CD14-positive monocyte (primary cell): ENCODE data around the gene VTI1A. TPM values are rescaled to one million over a fixed set of nuclear protein-coding genes. Genes with fewer than 3 reads are reported as not detected.

Experiments
- DNase-seq, 3 donors: peaks; one replicate each; pipeline ENCODE4 v3.0.0-alpha.2; 2011 to 2022
- H2AFZ ChIP-seq: 2 replicates; pipeline ENCODE4 v1.6.0; 2012; ENCODE audit warnings: mild to moderate bottlenecking, low read depth, low read length, inconsistent platforms; ENCODE audit not compliant: insufficient read depth, poor library complexity, severe bottlenecking
- H3K27ac ChIP-seq, 2 donors: 1 replicate in 1 of 2; 2 replicates in 1 of 2; pipeline ENCODE4 v1.5.1; 2012 to 2013; ENCODE audit warnings: low read length in 2 of 2, control low read depth in 1 of 2, inconsistent platforms in 1 of 2, low read depth in 1 of 2, mild to moderate bottlenecking in 1 of 2
- H3K27me3 ChIP-seq, 2 donors: one replicate each; pipeline versions ENCODE4 v1.6.0 to v1.6.1; 2011 to 2013; ENCODE audit warnings: low read length in 2 of 2; ENCODE audit not compliant: control insufficient read depth in 2 of 2, insufficient read depth in 2 of 2
- H3K36me3 ChIP-seq, 2 donors: replicated peaks in 1 of 2; 1 replicate in 1 of 2; 2 replicates in 1 of 2; pipeline versions ENCODE4 v1.5.1 to v1.6.1; 2012 to 2013; ENCODE audit warnings: low read length in 2 of 2, control low read depth in 1 of 2, inconsistent platforms in 1 of 2, mild to moderate bottlenecking in 1 of 2; ENCODE audit not compliant: insufficient read depth in 2 of 2, control insufficient read depth in 1 of 2
- H3K4me1 ChIP-seq, 2 donors: 1 replicate in 1 of 2; 2 replicates in 1 of 2; pipeline versions ENCODE4 v1.5.1 to v1.6.1; 2012 to 2013; ENCODE audit warnings: low read length in 2 of 2, control low read depth in 1 of 2, inconsistent platforms in 1 of 2, mild to moderate bottlenecking in 1 of 2, moderate library complexity in 1 of 2; ENCODE audit not compliant: insufficient read depth in 2 of 2, control insufficient read depth in 1 of 2
- H3K4me2 ChIP-seq: replicated peaks from 2 replicates; pipeline ENCODE3; 2012; ENCODE audit warnings: low read length, moderate library complexity, mild to moderate bottlenecking; ENCODE audit not compliant: poor library complexity, severe bottlenecking; ENCODE audit errors: extremely low read depth
- H3K4me3 ChIP-seq, 3 experiments: fragments of 200-600 bp in 1 of 3; sonication (generic) in 1 of 3; replicated peaks in 1 of 3; 1 replicate in 2 of 3; 2 replicates in 1 of 3; pipeline ENCODE4 v1.5.1; 2011 to 2013; ENCODE audit warnings: low read length in 3 of 3, mild to moderate bottlenecking in 3 of 3, control low read depth in 2 of 3, low read depth in 2 of 3, inconsistent platforms in 1 of 3, moderate library complexity in 1 of 3
- H3K79me2 ChIP-seq: 2 replicates; pipeline ENCODE4 v1.6.0; 2012; ENCODE audit warnings: mild to moderate bottlenecking, control low read depth, inconsistent platforms, low read length, moderate library complexity; ENCODE audit not compliant: insufficient read depth
- H3K9ac ChIP-seq: 2 replicates; pipeline ENCODE4 v1.6.0; 2017; ENCODE audit warnings: low read length, mild to moderate bottlenecking; ENCODE audit not compliant: insufficient read depth, poor library complexity, severe bottlenecking
- H3K9me3 ChIP-seq, 2 donors: replicated peaks in 1 of 2; 1 replicate in 1 of 2; 2 replicates in 1 of 2; pipeline versions ENCODE4 v1.5.1 to v1.6.1; 2012 to 2013; ENCODE audit warnings: low read length in 2 of 2, control low read depth in 1 of 2; ENCODE audit not compliant: control insufficient read depth in 1 of 2, insufficient read depth in 1 of 2
- H4K20me1 ChIP-seq: 2 replicates; pipeline ENCODE4 v1.6.0; 2012; ENCODE audit warnings: mild to moderate bottlenecking, low read length, control low read depth, moderate library complexity; ENCODE audit not compliant: insufficient read depth
- H3K27ac Mint-ChIP-seq, 7 donors: one replicate each; pipeline ENCODE4 v1.8.0; 2020; ENCODE audit warnings: mild to moderate bottlenecking in 7 of 7, mixed read lengths in 7 of 7, moderate library complexity in 6 of 7, inconsistent platforms in 2 of 7
- H3K27me3 Mint-ChIP-seq, 3 donors: one replicate each; pipeline ENCODE4 v1.8.0; 2021 to 2022; ENCODE audit warnings: low read depth in 3 of 3, mild to moderate bottlenecking in 3 of 3, mixed read lengths in 3 of 3, moderate library complexity in 3 of 3, inconsistent platforms in 1 of 3
- H3K36me3 Mint-ChIP-seq, 2 donors: one replicate each; pipeline ENCODE4 v1.8.0; 2020; ENCODE audit warnings: mixed read lengths in 2 of 2, inconsistent platforms in 1 of 2, mild to moderate bottlenecking in 1 of 2
- H3K4me1 Mint-ChIP-seq: one replicate; pipeline ENCODE4 v1.8.0; 2020; ENCODE audit warnings: mild to moderate bottlenecking, mixed read lengths
- H3K4me3 Mint-ChIP-seq, 2 donors: one replicate each; pipeline ENCODE4 v1.8.0; 2020; ENCODE audit warnings: mild to moderate bottlenecking in 2 of 2, mixed read lengths in 2 of 2, moderate library complexity in 1 of 2
- H3K9me3 Mint-ChIP-seq, 7 donors: one replicate each; pipeline ENCODE4 v1.8.0; 2020 to 2022; ENCODE audit warnings: mixed read lengths in 7 of 7, mild to moderate bottlenecking in 6 of 7, moderate library complexity in 6 of 7, inconsistent platforms in 2 of 7
- WGBS: methylation state at CpG from one replicate; pipeline ENCODE4 v1.1.5; 2013; ENCODE audit warnings: missing lambda C conversion rate; ENCODE audit not compliant: insufficient coverage; 5-methylcytosine and 5-hydroxymethylcytosine counted together
- intact Hi-C, 2 donors: fragments of 100-400 bp; cut with micrococcal nuclease; formaldehyde crosslinking; loops; one replicate each; pipeline versions ENCODE4 v1.15.0 to v1.15.1; 2023
- polyA plus RNA-seq, 3 donors: library from polyadenylated mRNA; depleted of rRNA in 1 of 3; unstranded in 2 of 3; stranded (reverse) in 1 of 3; fragments of 300-500 nt in 2 of 3; fragments of >200 nt in 1 of 3; fragmentation: Illumina TruSeq in 2 of 3; gene quantifications; 1 replicate in 2 of 3; 2 replicates in 1 of 3; pipeline ENCODE4 v1.2.3, GENCODE V29; 2012 to 2021
- TF ChIP-seq, protein P1 (sequence below): fragments of 200-600 bp; IDR thresholded peaks from one replicate; pipeline ENCODE4 v1.8.0; 2022; ENCODE audit warnings: antibody characterized with exemption, mild to moderate bottlenecking

VTI1A gene
- polyA plus RNA-seq, 3 donors: 23.6 to 25.4 (median 24.1) TPM

GRCh38 chr10:112552593-112553110 is 105.6 kb downstream of the VTI1A start:
- TF ChIP-seq, protein P1, sequence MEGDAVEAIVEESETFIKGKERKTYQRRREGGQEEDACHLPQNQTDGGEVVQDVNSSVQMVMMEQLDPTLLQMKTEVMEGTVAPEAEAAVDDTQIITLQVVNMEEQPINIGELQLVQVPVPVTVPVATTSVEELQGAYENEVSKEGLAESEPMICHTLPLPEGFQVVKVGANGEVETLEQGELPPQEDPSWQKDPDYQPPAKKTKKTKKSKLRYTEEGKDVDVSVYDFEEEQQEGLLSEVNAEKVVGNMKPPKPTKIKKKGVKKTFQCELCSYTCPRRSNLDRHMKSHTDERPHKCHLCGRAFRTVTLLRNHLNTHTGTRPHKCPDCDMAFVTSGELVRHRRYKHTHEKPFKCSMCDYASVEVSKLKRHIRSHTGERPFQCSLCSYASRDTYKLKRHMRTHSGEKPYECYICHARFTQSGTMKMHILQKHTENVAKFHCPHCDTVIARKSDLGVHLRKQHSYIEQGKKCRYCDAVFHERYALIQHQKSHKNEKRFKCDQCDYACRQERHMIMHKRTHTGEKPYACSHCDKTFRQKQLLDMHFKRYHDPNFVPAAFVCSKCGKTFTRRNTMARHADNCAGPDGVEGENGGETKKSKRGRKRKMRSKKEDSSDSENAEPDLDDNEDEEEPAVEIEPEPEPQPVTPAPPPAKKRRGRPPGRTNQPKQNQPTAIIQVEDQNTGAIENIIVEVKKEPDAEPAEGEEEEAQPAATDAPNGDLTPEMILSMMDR: no peak
- Histone ChIP-seq H3K79me2 (no peaks in the 10 kb centered on the region), H3K27ac (no peak overlapping the region)

DNA sequence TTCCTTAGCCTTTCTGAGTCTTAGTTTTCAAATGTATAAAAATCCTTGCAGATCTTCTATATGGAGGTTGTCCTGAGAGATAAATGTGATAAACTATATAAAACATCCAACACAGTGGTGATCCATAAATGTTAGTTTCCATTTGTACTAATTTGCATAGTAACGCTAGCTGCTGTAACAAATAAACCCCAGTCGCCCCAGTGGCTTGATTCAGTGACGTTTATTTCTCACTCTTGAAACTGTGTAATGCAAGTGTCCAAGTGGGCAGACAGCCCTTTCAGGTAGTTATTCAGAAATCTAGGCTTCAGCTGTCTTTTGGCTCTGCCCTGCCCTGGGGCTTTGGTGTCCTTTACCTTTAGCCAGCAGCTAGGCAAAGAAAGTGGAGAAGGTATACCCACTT is 106.3 kb downstream of the VTI1A start:
- no peaks in the 10 kb centered on the region for H3K9me3 ChIP-seq
- H3K36me3 Mint-ChIP-seq: peaks cover 8 to 13% of the 10 kb centered on the region in 2 donors
- H4K20me1 ChIP-seq: no peaks in the 10 kb centered on the region
- no peak overlapping the region for H3K4me3 Mint-ChIP-seq
- WGBS: 100% methylated on average over 2 of the region's 3 CpGs
- H3K36me3 ChIP-seq: no peaks in the 10 kb centered on the region
- TF ChIP-seq, protein P1: no peak
- no peaks in the 10 kb centered on the region for H3K27me3 ChIP-seq
- no peak overlapping the region for H3K27ac Mint-ChIP-seq
- H2AFZ ChIP-seq: no peak overlapping the region
- no peaks in the 10 kb centered on the region for H3K27me3 Mint-ChIP-seq
- H3K9me3 Mint-ChIP-seq: no peaks in the 10 kb centered on the region
- no peaks in the 10 kb centered on the region for H3K4me1 Mint-ChIP-seq
- no peak overlapping the region for H3K4me3 ChIP-seq
- H3K79me2 ChIP-seq: no peaks in the 10 kb centered on the region
- no peak for DNase-seq
- intact Hi-C loops: no loop called here
- H3K4me2 ChIP-seq: no peak overlapping the region
- no peak overlapping the region for H3K9ac ChIP-seq
- no peak overlapping the region for H3K27ac ChIP-seq
- H3K4me1 ChIP-seq: no peaks in the 10 kb centered on the region

More at GRCh38 chr10:112552593-112553110, 105.6 kb downstream of the VTI1A start:
- Mint-ChIP-seq H3K4me3 (no peak overlapping the region), H3K9me3 (no peaks in the 10 kb centered on the region), H3K27me3 (no peaks in the 10 kb centered on the region), H3K36me3 (peaks cover 8 to 13% of the 10 kb centered on the region in 2 donors), H3K4me1 (no peaks in the 10 kb centered on the region), H3K27ac (no peak overlapping the region)
- Histone ChIP-seq H3K9me3 (no peaks in the 10 kb centered on the region), H3K9ac (no peak overlapping the region), H4K20me1 (no peaks in the 10 kb centered on the region), H3K36me3 (no peaks in the 10 kb centered on the region), H3K4me2 (no peak overlapping the region), H2AFZ (no peak overlapping the region), H3K4me3 (no peak overlapping the region), H3K4me1 (no peaks in the 10 kb centered on the region), H3K27me3 (no peaks in the 10 kb centered on the region)
- intact Hi-C loops: no loop called here
- no peak for DNase-seq
- WGBS: 100% methylated on average over 2 of the region's 4 CpGs
